NCI-H1105 (cell line): ENCODE data around the gene ZSCAN12.
"Not testable (repeated sequence)": the region's sequence is repeated elsewhere in the genome, so short reads cannot be mapped to it uniquely, and the experiment has no call there.

Source experiments
- DNase-seq: peaks from one replicate; lab custom pipeline; 2025; lab: John Stamatoyannopoulos, UW

ZSCAN12 gene

GRCh38 chr6:28399350-28400121 is at the start of gene ZSCAN12:
Gene ZSCAN12 (minus strand): TSS chr6:28399747. CDS start chr6:28398405, 1,342 bp downstream.
- DNase-seq, result peak; percentile 92

- DNase-seq, result no peak
Observed at GRCh38 chr6:28449056-28449455, 49.5 kb upstream of the ZSCAN12 start.

DNA sequence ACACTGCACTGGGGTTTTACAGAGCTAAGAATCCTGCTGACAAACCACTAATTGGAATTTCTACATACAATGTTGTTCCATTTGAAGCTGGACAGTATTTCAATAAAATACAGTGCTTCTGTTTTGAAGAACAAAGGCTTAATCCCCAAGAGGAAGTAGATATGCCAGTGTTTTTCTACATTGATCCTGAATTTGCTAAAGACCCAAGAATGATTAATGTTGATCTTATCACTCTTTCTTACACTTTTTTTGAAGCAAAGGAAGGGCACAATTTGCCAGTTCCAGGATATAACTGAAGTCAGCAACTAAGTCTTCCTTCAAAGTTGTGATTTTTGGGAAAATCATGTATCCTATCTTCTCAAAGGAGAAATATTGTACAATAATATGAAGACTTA is 48.0 kb upstream of the ZSCAN12 start:
- not testable (repeated sequence) for DNase-seq

DNA sequence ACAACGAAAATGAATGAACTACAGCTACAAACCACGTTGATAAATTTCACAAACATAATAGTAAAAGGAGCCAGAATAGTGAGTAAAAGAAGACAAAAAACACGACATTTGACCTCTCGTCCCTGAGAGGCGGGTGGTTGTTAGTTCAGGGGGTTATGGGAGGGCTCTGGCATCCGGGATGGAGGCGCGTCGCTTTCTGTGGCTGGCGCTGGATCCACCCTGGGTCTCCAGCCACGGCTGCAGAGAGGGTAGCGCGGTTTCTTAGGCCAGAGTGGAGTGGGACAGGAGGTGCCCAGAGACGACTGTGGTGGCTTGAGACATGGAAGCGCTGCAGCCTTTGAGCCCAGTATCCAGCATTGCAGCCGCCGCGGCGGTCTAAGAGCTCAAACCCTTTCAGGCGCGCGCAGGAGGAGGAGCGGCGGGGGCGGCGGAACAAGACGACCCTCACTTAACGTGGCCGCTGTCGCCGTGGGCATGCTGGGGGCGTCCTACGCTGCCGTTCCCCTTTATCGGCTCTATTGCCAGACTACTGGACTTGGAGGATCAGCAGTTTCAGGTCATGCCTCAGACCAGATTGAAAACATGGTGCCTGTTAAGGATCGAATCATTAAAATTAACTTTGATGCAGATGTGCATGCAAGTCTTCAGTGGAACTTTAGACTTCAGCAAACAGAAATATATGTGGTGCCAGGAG is 47.4 kb upstream of the ZSCAN12 start:
- DNase-seq, result no peak

GRCh38 chr6:28444759-28445158 is 45.2 kb upstream of the ZSCAN12 start:
- DNase-seq, result not testable (repeated sequence)

GRCh38 chr6:28443112-28443773 is 43.7 kb upstream of the ZSCAN12 start, which contains the start of gene ZSCAN23:
Gene ZSCAN23 (minus strand): TSS chr6:28443491. CDS start chr6:28436266, 7,225 bp downstream.
- peak; percentile 94 for DNase-seq

- no peak for DNase-seq
Observed at GRCh38 chr6:28442586-28442985, 43.0 kb upstream of the ZSCAN12 start.

DNA sequence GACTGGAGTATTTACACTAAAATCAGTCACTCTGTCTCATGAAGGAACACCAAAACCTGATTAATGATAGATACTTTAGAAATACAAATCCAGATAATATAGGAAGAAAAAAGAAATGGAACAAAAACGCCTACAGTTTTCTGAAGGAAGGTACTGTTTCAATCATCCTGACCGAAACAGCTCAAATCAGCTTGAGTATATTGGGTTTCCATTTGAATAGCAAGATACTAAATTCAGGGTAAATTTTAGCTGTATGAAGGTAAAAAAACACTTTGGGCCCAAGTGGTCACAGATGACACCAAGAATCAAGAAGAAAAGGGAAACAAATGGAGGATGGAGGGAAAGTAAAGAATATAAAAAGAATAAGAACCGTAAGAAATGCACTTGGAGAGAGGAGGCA is 36.9 kb upstream of the ZSCAN12 start:
- no peak for DNase-seq

DNA sequence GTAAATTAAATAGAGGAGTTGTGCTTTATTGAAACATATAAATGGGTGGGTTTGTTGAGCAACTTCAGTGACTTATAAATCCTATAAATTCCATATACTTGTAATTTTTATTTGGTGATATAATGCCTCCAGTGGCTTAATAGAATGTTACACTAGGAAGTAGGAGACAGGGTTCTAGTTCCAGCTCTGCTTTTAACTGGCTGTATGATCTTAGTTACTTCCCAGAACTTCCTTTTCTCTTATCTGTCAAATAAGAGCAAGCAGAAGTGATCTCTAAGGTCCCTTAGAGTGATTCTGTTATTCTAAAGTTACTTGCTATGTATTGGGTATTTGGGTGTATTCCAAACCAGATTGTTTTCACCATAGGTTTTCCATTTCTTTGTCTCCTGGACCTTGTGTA is 33.6 kb upstream of the ZSCAN12 start:
- DNase-seq, result no peak

- no peak for DNase-seq
Observed at GRCh38 chr6:28429781-28430180, 30.2 kb upstream of the ZSCAN12 start.

DNA sequence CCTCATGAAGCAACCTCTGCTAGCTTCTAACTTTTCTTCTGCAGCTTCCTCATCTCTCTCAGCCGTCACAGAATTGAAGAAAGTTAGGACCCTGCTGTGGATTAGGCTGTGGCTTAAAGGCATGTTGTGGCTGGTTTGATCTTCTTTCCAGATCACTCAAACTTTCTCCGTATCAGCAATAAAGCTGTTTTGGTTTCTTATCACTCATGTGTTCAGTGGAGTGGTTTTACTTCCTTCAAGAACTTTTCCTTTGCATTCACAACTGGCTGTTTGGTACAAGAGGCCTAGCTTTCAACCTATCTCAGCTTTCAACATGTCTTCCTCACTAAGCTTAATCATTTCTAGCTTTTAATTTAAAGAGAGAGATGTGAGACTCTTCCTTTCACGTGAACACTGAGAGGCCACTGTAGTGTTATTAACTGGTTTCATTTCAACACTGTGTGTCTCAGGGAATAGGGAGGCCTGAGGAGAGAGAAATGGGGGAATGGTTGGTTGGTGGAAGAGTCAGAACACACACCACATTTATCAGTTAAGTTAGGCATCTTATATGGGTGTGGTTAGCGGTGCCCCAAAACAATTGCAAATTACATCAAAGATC is 26.5 kb upstream of the ZSCAN12 start:
- no peak for DNase-seq

- no peak for DNase-seq
Observed at GRCh38 chr6:28424163-28424562, 24.6 kb upstream of the ZSCAN12 start.

- DNase-seq, result no peak
Observed at GRCh38 chr6:28423546-28423945, 24.0 kb upstream of the ZSCAN12 start.

GRCh38 chr6:28413681-28414080 is 14.1 kb upstream of the ZSCAN12 start:
- DNase-seq, result no peak

GRCh38 chr6:28410767-28411166 is 11.2 kb upstream of the ZSCAN12 start:
- DNase-seq, result no peak

DNA sequence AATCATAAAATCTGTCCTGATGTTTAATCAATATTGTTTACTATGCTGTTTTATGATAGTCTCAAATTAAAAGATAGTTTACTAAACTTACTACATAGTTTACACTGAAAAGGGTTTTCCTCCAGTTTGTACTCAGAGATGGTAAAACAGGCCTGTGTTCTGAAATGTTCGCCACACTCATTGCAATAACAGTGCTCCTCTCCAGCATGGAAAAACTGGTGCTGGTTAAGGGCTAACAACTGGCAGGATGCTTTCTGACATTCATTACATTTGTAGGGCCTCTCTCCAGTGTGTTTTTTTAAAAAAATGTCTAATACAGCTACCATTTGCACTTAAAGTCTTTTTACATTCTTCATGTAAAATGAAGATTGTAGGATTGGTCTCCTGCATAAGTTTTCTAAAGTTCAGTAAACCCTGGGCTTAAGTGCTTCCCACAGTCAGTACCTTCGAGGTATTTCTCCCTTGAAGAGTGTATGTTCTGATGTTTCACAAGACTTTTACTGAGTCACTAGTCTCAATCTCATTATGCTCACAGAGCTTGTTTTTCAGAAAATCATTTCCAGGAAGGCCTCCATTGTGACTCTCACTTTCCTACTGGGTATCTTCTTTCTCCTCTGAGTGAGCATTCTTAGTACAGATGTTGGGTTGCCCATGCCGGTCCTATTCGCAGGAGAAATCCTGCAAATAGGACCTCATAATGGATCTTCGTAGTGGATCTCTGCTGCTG is 8.7 kb upstream of the ZSCAN12 start:
- DNase-seq, result no peak

- no peak for DNase-seq
Observed at GRCh38 chr6:28407401-28407800, 7.9 kb upstream of the ZSCAN12 start.

- not testable (repeated sequence) for DNase-seq
Observed at GRCh38 chr6:28403923-28404322, 4.4 kb upstream of the ZSCAN12 start.

DNA sequence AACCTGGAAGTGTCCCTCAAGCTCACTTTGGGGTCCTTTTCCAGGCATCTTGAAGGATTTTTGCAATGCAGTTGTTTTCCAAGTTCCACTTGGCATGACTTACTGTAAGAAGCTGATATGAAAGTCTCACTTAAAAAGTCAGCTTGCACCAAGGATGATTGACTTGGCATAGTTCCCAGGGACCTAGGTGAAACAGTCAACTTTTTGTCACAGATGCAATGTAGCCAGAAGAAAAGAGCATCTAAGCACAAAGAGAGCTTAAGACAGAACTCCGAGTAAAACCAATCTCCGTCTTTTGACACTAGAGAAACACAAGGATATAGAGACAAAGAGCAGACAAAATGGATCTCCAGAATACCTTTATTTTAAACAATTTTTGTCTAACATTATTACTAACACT is 2.6 kb upstream of the ZSCAN12 start:
- DNase-seq, result peak; percentile 22

- DNase-seq, result no peak
Observed at GRCh38 chr6:28401172-28401571, 1.6 kb upstream of the ZSCAN12 start.

GRCh38 chr6:28400122-28400451 is 540 bp upstream of the ZSCAN12 start:
- no peak for DNase-seq

DNA sequence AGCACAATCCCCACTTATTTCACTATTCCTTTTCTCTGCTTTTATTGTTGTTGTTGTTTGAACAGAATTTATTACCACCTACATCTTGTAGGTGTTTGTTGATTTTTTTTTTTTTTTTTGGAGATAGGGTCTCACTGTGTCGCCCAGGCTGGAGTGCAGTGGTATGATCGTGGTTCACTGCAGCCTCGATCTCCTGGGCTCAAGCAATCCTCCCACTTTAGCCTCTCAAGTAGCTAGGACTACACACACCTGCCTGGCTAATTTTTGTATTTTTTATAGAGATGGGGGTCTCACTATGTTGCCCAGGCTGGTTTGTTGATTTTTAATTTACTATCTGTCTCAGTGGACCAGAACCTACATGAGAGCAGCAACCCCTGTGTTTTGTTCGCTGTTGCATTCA is 3.6 kb downstream of the ZSCAN12 start:
- no peak for DNase-seq
